Lung (tissue), 12 donors: Measurements from ENCODE around the gene CRYBG1. TPM values are rescaled to one million over a fixed set of nuclear protein-coding genes. Genes with fewer than 3 reads are reported as not detected.

Experiments
- ATAC-seq: fragments of 200-7000 bp; cut with Tn5 transposase; one replicate; pipeline ENCODE4 v1.9.1; 2020; ENCODE audit warnings: moderate number of reproducible peaks; ENCODE audit not compliant: insufficient read depth, low FRiP score
- DNase-seq, 3 donors: peaks; one replicate each; pipeline ENCODE4 v3.0.0-alpha.2; 2013 to 2017
- H3K27ac ChIP-seq, 2 donors: one replicate each; pipeline ENCODE4 v1.5.1; 2013; ENCODE audit warnings: mild to moderate bottlenecking in 2 of 2, moderate library complexity in 2 of 2, control low read depth in 1 of 2, inconsistent platforms in 1 of 2, low read depth in 1 of 2, low read length in 1 of 2
- H3K27me3 ChIP-seq, 3 donors: one replicate each; pipeline ENCODE4 v1.5.1; 2013; ENCODE audit warnings: low read length in 2 of 3; ENCODE audit not compliant: control insufficient read depth in 3 of 3, insufficient read depth in 3 of 3
- H3K36me3 ChIP-seq, 4 donors: one replicate each; pipeline ENCODE4 v1.5.1; 2013; ENCODE audit warnings: low read length in 4 of 4, mild to moderate bottlenecking in 1 of 4, moderate library complexity in 1 of 4; ENCODE audit not compliant: control insufficient read depth in 4 of 4, insufficient read depth in 4 of 4
- H3K4me1 ChIP-seq, 5 donors: one replicate each; pipeline ENCODE4 v1.5.1; 2013; ENCODE audit warnings: low read length in 5 of 5, mild to moderate bottlenecking in 2 of 5, moderate library complexity in 1 of 5; ENCODE audit not compliant: control insufficient read depth in 5 of 5, insufficient read depth in 5 of 5
- H3K4me3 ChIP-seq: one replicate; pipeline ENCODE4 v1.5.1; 2013; ENCODE audit warnings: mild to moderate bottlenecking, control low read depth, moderate library complexity
- H3K9ac ChIP-seq, 2 donors: one replicate each; pipeline ENCODE4 v1.5.1; 2013; ENCODE audit warnings: low read length in 2 of 2, control low read depth in 1 of 2; ENCODE audit not compliant: insufficient read depth in 1 of 2
- H3K9me3 ChIP-seq, 4 donors: one replicate each; pipeline ENCODE4 v1.5.1; 2013; ENCODE audit warnings: low read length in 3 of 4, mild to moderate bottlenecking in 1 of 4, moderate library complexity in 1 of 4; ENCODE audit not compliant: control insufficient read depth in 4 of 4, insufficient read depth in 3 of 4
- CTCF ChIP-seq: IDR thresholded peaks from 2 replicates; pipeline ENCODE4 v1.5.1; 2012; ENCODE audit warnings: mild to moderate bottlenecking; ENCODE audit errors: control extremely low read depth, extremely low read depth
- whole genome bisulfite sequencing, 2 donors: extraction: QIAGEN DNeasy Blood & Tissue Kit; methylation state at CpG; one replicate each; pipeline ENCODE4 v1.1.7; 2013; 5-methylcytosine and 5-hydroxymethylcytosine counted together
- polyA plus RNA-seq, 2 donors: library from polyadenylated mRNA; stranded (reverse); fragments of 200-250 nt; gene quantifications; one replicate each; pipeline ENCODE4 v1.2.1, GENCODE V29; 2013
- total RNA-seq, 2 donors: library from RNA; depleted of rRNA in 1 of 2; stranded (reverse); fragments of >200 nt in 1 of 2; gene quantifications; one replicate each; pipeline ENCODE4 v1.2.1, GENCODE V29; 2014 to 2021
- donor health status: control.
- donor health status: control.
- donor health status: Bipolar disorder and iron deficiency.
- donor health status: healthy.
- donor health status: DM: yes; HTN: yes; CAD: no.

The CRYBG1 gene
- total and polyA plus RNA-seq, 4 donors = 5.7 to 28.0 (median 12.6) TPM

DNA sequence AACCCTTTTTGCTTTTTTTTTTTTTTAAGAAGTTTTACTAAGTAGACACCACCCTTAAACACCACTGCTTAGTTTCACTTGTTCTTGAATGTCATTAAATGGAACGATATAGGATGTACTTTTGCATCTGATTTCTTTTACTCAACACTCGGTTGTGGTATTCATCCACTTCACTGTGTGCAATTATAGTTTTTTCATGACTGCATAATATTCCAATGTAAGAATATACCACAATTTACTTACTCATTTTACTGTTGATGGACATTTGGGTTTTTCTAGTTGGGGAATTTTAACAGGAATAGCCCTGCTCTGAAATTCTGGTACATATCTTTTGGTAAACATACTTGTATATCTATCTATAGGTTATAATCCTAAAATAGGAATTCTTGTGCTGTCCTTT lies 238.9 kb downstream of the CRYBG1 start:
- WGBS, 2 donors = 82 to 84% methylated on average over 2 of the region's 2 CpGs
- TF ChIP-seq CTCF = no peak

DNA sequence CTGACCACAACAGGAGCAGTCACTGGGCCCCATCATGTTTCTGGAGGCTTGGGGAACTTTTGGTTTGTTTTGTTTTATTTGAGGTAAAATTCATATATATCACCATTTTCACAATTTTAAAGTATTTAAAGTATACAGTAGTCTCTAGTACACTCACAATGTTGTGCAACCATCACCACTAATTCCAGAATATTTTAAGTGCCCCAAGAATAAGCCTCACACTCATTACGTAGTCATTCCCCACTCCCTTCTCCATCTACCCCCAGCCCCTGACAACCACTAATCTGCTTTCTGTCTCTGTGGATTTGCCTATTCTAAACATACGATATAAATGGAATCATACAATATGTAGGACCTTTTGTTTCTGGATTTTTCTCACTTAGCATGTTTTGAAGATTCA lies 239.8 kb downstream of the CRYBG1 start:
- no peak for TF ChIP-seq CTCF

More for the DNA sequence above, 238.9 kb downstream of the CRYBG1 start:
- H3K9ac ChIP-seq = no peak overlapping the region
- DNase-seq (no peak), ATAC-seq (no peak)
- no peaks in the 10 kb centered on the region for H3K27me3 ChIP-seq
- H3K4me1 ChIP-seq = no peaks in the 10 kb centered on the region
- no peaks in the 10 kb centered on the region for H3K9me3 ChIP-seq
- H3K36me3 ChIP-seq = peaks cover 0 to 4% (median 2%) of the 10 kb centered on the region in 4 donors
- no peak overlapping the region for H3K4me3 ChIP-seq
- H3K27ac ChIP-seq = no peak overlapping the region

DNA sequence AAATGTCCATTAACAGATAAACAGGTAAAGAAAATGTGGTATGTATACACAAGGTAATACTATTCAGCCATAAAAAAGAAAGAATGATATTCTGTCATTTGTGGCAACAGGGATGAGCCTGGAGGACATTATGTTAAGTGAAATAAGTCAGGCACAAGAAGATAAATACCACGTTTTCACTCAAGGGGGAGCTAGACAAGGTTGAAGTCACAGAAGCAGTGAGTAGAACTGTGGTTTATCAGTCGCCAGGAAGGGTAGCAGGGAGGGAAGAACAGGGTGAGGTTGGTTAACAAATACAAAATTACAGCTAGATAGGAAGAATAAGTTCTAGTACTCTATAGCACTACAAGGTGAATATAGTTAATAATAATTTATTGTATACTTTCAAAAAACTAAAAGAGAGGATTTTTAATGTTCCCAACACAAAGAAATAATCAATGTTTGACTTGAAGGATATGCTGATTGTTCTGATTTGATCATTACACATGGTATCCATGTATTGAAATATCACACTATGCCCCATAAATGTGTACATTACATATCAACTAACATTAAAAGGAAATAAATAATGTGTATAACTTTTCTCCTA lies 247.7 kb downstream of the CRYBG1 start:
- no peaks in the 10 kb centered on the region for H3K4me1 ChIP-seq
- H3K27ac ChIP-seq = no peak overlapping the region
- no peaks in the 10 kb centered on the region for H3K27me3 ChIP-seq
- peak; percentile 58 for ATAC-seq
- H3K9ac ChIP-seq = no peak overlapping the region
- 3 to 14% methylated on average over 2 of the region's 2 CpGs for WGBS, 2 donors
- H3K4me3 ChIP-seq = no peak overlapping the region
- no peaks in the 10 kb centered on the region for H3K9me3 ChIP-seq
- H3K36me3 ChIP-seq = peaks cover 0 to 2% (median 0%) of the 10 kb centered on the region in 4 donors
- peak in 2 of 3 donors; percentile 14 to 42 for DNase-seq
- no peak for TF ChIP-seq CTCF

More for the DNA sequence above, 239.8 kb downstream of the CRYBG1 start:
- H3K4me1 ChIP-seq = no peaks in the 10 kb centered on the region
- no peak overlapping the region for H3K4me3 ChIP-seq
- peaks cover 0 to 4% (median 2%) of the 10 kb centered on the region in 4 donors for H3K36me3 ChIP-seq
- ATAC-seq (no peak), DNase-seq (no peak)
- no peaks in the 10 kb centered on the region for H3K9me3 ChIP-seq
- no peak overlapping the region for H3K9ac ChIP-seq
- no peak overlapping the region for H3K27ac ChIP-seq
- no peaks in the 10 kb centered on the region for H3K27me3 ChIP-seq
- WGBS, 2 donors = 97% methylated on average over 2 of the region's 2 CpGs

DNA sequence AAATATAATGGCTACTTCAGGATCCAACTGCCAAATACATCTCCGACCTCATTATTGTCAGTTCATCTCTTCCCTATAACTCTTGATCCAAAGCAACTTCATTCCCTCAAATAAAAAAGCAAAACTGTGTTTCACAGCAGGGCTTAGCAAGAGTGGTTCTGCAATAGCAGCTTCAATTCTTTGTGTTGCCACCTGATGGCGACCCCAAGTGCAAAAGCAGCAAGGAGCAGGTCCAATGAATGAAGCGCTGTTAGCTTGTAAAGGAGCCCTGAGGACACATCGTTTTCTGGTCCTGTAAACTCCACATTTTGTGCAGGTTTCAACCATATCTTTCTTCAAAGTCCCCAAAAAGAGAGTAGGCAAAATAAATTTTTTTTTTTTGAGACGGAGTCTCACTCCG lies 249.2 kb downstream of the CRYBG1 start:
- DNase-seq = peak; percentile 12 to 38 (median 21)
- TF ChIP-seq CTCF = no peak

More for the DNA sequence above, 249.2 kb downstream of the CRYBG1 start:
- no peak for ATAC-seq
- Histone ChIP-seq H3K36me3 (peaks cover 0 to 2% (median 0%) of the 10 kb centered on the region in 4 donors), H3K4me1 (no peaks in the 10 kb centered on the region), H3K27ac (no peak overlapping the region), H3K4me3 (no peak overlapping the region), H3K27me3 (no peaks in the 10 kb centered on the region), H3K9me3 (no peaks in the 10 kb centered on the region), H3K9ac (no peak overlapping the region)
- WGBS, 2 donors = 81 to 84% methylated on average over 6 of the region's 6 CpGs
